ENCODE measurements around the gene SHISA7. TPM values are rescaled to one million over a fixed set of nuclear protein-coding genes. Genes with fewer than 3 reads are reported as not detected.

SHISA7 gene
- total RNA-seq, 4 donors from 2014 or later, result not detected

DNA sequence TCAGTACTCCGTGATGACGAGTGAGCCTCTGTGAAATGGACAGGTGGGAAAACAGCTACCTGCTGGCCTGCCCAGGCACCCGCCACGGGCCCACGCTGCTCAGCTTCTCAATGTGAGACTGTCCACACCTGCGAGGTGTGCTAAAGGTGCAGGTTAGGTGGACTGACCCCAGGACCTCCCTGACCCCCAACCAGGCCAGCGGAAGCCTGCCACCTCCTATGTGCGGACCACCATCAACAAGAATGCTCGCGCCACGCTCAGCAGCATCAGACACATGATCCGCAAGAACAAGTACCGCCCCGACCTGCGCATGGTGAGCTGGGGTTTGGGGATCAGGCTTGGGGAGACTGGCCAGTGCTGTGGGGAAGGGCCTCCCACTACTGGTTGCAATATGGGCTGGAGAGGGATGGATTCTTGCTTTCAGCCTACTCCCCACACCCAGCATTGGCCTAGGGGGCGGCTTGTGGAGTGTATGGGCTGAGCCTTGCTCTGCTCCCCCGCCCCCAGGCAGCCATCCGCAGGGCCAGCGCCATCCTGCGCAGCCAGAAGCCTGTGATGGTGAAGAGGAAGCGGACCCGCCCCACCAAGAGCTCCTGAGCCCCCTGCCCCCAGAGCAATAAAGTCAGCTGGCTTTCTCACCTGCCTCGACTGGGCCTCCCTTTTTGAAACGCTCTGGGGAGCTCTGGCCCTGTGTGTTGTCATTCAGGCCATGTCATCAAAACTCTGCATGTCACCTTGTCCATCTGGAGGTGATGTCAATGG is 55.2 kb downstream of the SHISA7 start:
- Histone ChIP-seq H3K36me3 (no peaks in the 10 kb centered on the region), H3K4me3 (peak overlapping the region in 1 of 2 donors; percentile 70), H3K9me3 (no peaks in the 10 kb centered on the region), H3K27me3 (no peaks in the 10 kb centered on the region), H3K27ac (no peak overlapping the region), H3K4me1 (peaks cover 17 to 30% of the 10 kb centered on the region in 2 donors)
- no peak for DNase-seq
- TF ChIP-seq POLR2A (IDR thresholded peaks at IDR 0.05), result no peak
- TF ChIP-seq, protein P1, sequence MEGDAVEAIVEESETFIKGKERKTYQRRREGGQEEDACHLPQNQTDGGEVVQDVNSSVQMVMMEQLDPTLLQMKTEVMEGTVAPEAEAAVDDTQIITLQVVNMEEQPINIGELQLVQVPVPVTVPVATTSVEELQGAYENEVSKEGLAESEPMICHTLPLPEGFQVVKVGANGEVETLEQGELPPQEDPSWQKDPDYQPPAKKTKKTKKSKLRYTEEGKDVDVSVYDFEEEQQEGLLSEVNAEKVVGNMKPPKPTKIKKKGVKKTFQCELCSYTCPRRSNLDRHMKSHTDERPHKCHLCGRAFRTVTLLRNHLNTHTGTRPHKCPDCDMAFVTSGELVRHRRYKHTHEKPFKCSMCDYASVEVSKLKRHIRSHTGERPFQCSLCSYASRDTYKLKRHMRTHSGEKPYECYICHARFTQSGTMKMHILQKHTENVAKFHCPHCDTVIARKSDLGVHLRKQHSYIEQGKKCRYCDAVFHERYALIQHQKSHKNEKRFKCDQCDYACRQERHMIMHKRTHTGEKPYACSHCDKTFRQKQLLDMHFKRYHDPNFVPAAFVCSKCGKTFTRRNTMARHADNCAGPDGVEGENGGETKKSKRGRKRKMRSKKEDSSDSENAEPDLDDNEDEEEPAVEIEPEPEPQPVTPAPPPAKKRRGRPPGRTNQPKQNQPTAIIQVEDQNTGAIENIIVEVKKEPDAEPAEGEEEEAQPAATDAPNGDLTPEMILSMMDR (IDR thresholded peaks at IDR 0.05), result no peak
- intact Hi-C loops (cut with DNase I; ENCODE audit: low total_unique reads), result no loop called here

DNA sequence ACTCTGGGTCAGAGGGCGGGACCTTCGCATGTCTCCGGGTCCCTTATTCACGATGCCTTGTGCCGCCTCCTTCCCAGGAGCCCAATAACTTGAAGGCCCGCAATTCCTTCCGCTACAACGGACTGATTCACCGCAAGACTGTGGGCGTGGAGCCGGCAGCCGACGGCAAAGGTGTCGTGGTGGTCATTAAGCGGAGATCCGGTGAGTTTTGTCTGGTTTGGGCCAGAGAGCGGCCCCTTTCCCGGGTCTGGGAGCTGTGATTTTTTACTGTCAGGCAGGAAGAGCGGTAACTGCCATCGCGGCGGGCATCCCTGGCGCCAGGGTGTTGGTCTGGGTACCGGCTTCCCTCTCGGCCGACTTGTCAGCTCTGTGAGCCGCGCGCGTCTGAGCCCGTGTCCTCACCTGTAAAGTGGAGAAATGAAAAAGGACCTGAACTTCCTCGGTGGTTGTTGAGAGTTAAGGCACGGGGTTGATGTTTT is 56.6 kb downstream of the SHISA7 start:
- Histone ChIP-seq H3K4me1 (peaks cover 17 to 30% of the 10 kb centered on the region in 2 donors), H3K27me3 (no peaks in the 10 kb centered on the region), H3K4me3 (peak overlapping the region; percentile 70 to 86), H3K27ac (peak overlapping the region; percentile 89 to 97), H3K9me3 (no peaks in the 10 kb centered on the region), H3K36me3 (no peaks in the 10 kb centered on the region)
- no peak for DNase-seq
- intact Hi-C loops (cut with DNase I; ENCODE audit: low total_unique reads), result no loop called here
- TF ChIP-seq POLR2A (IDR thresholded peaks at IDR 0.05), result no peak
- TF ChIP-seq, protein P1 (IDR thresholded peaks at IDR 0.05), result no peak

DNA sequence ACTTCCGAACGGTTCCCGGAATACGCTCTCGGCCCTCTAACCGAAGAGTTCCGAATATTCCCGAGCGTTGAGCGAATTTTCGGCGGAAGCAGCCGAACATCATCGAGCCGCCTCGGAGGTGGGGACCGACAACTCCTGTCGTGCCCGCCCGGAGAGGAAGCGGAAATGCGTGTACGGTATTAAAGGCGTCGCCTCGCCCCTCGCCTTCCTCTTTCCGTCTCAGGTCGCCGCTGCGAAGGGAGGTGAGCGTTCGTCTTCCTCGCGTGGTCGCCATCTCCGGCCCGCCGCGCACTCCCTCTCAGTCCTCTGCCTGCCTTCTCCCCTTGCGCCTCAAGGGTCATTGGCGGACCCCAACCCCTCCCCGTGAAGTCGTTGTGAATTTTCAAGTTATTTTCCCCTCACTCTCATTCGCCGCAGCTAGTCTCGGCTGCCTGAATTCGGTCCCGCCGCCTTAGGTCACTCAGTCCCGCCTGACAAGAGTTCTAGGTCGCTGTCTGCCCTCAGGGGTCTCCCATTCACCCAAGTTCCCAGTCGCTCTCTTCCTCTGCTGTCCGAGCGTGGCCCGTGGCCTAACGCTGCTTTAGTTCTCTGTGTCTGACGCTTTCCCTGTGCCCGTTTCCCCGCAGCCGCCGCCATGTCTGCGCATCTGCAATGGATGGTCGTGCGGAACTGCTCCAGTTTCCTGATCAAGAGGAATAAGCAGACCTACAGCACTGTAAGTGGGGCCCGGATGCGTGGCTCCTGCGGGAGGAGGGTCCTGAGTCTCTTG is 57.2 kb downstream of the SHISA7 start, which contains the start of gene RPL28:
Gene RPL28, plus strand, starts transcription at position 209 of the 769 bp plus-strand sequence. Its CDS starts 426 bp downstream, at position 635.
- intact Hi-C loops (cut with DNase I; ENCODE audit: low total_unique reads), result no loop called here
- H3K4me1 ChIP-seq, result peaks cover 17 to 30% of the 10 kb centered on the region in 2 donors

DNA sequence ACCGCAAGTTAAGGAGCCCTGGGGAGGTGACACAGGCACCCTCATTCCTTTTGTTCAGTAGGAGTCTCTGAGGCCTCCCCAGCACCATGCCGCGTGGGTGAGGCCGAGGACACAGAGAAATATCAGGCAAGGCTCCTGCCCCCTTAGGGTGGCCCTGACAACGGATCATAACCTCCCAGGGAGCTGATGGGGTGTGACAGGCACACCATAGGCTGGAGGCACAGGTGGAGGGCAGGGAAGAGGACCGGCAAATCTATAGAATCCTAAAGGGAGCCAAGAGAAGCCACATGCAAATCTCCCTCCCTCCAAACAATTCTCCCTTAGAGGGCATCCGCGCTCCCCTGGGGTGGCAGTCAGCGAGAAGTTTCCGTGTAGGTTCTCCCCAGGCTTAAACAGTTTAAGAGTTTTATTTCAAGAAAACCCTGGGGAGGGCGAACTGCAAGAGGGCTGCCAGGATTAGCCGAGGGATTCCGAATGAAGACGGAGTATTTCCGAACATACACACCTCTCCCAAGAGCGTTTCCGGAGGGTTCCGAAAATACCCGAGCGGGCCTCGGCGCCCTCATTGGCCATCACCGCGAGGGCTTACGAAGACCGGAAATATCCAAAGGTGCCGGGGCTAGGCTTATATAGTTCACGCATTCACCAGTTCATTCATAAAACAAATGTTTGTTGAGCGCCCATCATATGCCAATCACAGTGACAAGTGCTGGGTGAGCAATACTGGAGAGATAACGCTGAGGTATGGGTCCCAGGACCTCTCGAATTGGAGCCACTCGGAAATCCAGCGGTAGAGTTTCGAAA is 58.0 kb downstream of the SHISA7 start:
- intact Hi-C loops (cut with DNase I; ENCODE audit: low total_unique reads), result loop anchor here (5.0 kb wide), 1 partner anchor 83 kb away; no protein-coding TSS in a partner anchor
- Histone ChIP-seq H3K4me3 (peak overlapping the region; percentile 70 to 86), H3K36me3 (no peaks in the 10 kb centered on the region), H3K27ac (peak overlapping the region; percentile 89 to 97), H3K27me3 (no peaks in the 10 kb centered on the region), H3K9me3 (no peaks in the 10 kb centered on the region), H3K4me1 (peaks cover 17 to 30% of the 10 kb centered on the region in 2 donors)
- DNase-seq, result peak; percentile 97 to 98
- no peak for TF ChIP-seq POLR2A (IDR thresholded peaks at IDR 0.05)
- TF ChIP-seq, protein P1 (IDR thresholded peaks at IDR 0.05), result peak in 1 of 4 experiments; percentile 6

More for the DNA sequence above, 57.2 kb downstream of the SHISA7 start, which contains the start of gene RPL28:
- H3K4me3 ChIP-seq, result peak within 1 kb of the TSS; percentile 70 to 86
- peak; percentile 98 to 100 for DNase-seq
- peak within 1 kb of the TSS; percentile 89 to 97 for H3K27ac ChIP-seq
- H3K27me3 ChIP-seq, result no peaks in the 10 kb centered on the region
- no peaks in the 10 kb centered on the region for H3K36me3 ChIP-seq
- peak; percentile 93 to 98 for TF ChIP-seq POLR2A (IDR thresholded peaks at IDR 0.05)
- TF ChIP-seq, protein P1 (IDR thresholded peaks at IDR 0.05), result no peak
- no peaks in the 10 kb centered on the region for H3K9me3 ChIP-seq

All from uterus (tissue), 4 donors.